ENCODE results near the gene MMP1. TPM values are rescaled to one million over a fixed set of nuclear protein-coding genes. Genes with fewer than 3 reads are reported as not detected.

Gene MMP1
- total RNA-seq = 0.82 and 8.6 TPM in 2 replicates

GRCh38 chr11:102798012-102798746 is at the start of gene MMP1:
TSS of gene MMP1 (minus strand) at chr11:102798160. CDS start at chr11:102798092, 68 bp downstream.

GRCh38 chr11:102843489-102843888 is 45.5 kb upstream of the MMP1 start, which contains the start of gene MMP3:
TSS of gene MMP3 (minus strand) at chr11:102843609. CDS start at chr11:102843546, 63 bp downstream.

DNA sequence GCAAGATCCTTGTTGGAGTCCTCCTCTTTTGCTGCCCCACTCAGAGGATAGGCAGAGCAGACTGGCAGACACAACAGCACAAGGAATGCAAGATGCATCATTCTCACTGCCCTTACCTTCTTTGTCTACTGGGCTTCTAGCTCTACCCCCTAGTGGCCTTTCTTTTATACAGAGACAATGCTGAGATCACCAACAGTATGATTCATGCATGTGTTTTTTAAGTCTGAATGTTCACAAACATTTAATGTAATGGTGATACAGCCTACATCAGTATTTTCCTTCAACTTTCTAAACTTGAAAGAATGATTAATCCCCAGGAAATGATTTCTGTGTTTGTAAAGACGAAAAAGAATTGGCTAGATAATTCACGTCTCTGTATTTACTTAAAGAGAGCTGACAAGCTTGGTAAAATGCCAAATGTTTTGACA is 17.5 kb downstream of the MMP1 start, which contains the start of gene MMP10:
Gene MMP10 (minus strand): TSS at position 138 of the 428 bp plus-strand sequence. CDS start 37 bp downstream, at position 101.

Other genes starting within 250 kb of the MMP1 start
- not detected in 2 replicates for gene MMP20, start 172.8 kb downstream of the MMP1 start, total RNA-seq
- not detected in 2 replicates for gene MMP27, start 92.4 kb downstream of the MMP1 start, total RNA-seq
- not detected in 2 replicates for gene MMP8, start 73.2 kb downstream of the MMP1 start, total RNA-seq
- 0.12 and 1.7 TPM in 2 replicates for gene MMP10, start 17.5 kb downstream of the MMP1 start, total RNA-seq
- not detected in 2 replicates for gene MMP3, start 45.4 kb upstream of the MMP1 start, total RNA-seq
- not detected in 2 replicates for gene MMP12, start 76.8 kb upstream of the MMP1 start, total RNA-seq
- gene MMP13, start 157.6 kb upstream of the MMP1 start, total RNA-seq = not detected in 2 replicates

All from pericardium fibroblast (primary cell).